Body of pancreas (tissue), 4 donors: ENCODE results near the gene SPOP.

Source experiments
- CTCF ChIP-seq, 7 experiments: fragments of 450-650 bp in 4 of 7; fragments of 200-600 bp in 3 of 7; sonication (generic) in 3 of 7; IDR thresholded peaks; one replicate each; pipeline ENCODE4 v1.5.1; 2016 to 2019; ENCODE audit warnings: antibody characterized with exemption in 7 of 7
- POLR2A ChIP-seq, 3 donors: fragments of 450-650 bp; IDR thresholded peaks; one replicate each; pipeline ENCODE4 v1.6.1; 2016; ENCODE audit warnings: antibody characterized with exemption in 3 of 3, mild to moderate bottlenecking in 2 of 3

- TF ChIP-seq CTCF (IDR thresholded peaks at IDR 0.05): peak; percentile 59 to 97 (median 85)
- peak; percentile 48 to 88 (median 76) for TF ChIP-seq POLR2A (IDR thresholded peaks at IDR 0.05)
These were observed 30.0 kb upstream of the SPOP start, which contains the start of gene SLC35B1 for GRCh38 chr17:49707608-49708514.
